Tibial nerve (tissue), 4 donors: ENCODE results near the gene USP44. TPM values are rescaled to one million over a fixed set of nuclear protein-coding genes. Genes with fewer than 3 reads are reported as not detected.

Experiments
- DNase-seq, 2 donors: peaks; one replicate each; pipeline ENCODE4 v3.0.0-alpha.2; 2019; ENCODE audit warnings: low spot score in 2 of 2
- H3K27ac ChIP-seq, 4 donors: fragments of 200-600 bp; sonication (generic) in 3 of 4; one replicate each; pipeline ENCODE4 v1.5.1; 2017 to 2019; ENCODE audit warnings: mild to moderate bottlenecking in 1 of 4
- H3K27me3 ChIP-seq, 2 donors: fragments of 200-600 bp; sonication (generic) in 1 of 2; one replicate each; pipeline versions ENCODE4 v1.5.1 to v1.6.0; 2017 to 2019
- H3K36me3 ChIP-seq, 3 donors: fragments of 200-600 bp; sonication (generic); one replicate each; pipeline ENCODE4 v1.5.1; 2018 to 2019
- H3K4me1 ChIP-seq, 4 donors: fragments of 200-600 bp; sonication (generic) in 3 of 4; one replicate each; pipeline ENCODE4 v1.5.1; 2017 to 2019
- H3K4me3 ChIP-seq, 4 donors: fragments of 200-600 bp; sonication (generic) in 3 of 4; one replicate each; pipeline ENCODE4 v1.5.1; 2017 to 2019; ENCODE audit warnings: mild to moderate bottlenecking in 1 of 4, moderate library complexity in 1 of 4
- H3K9me3 ChIP-seq, 4 donors: fragments of 200-600 bp; sonication (generic) in 3 of 4; one replicate each; pipeline ENCODE4 v1.5.1; 2017 to 2019
- CTCF ChIP-seq, 5 experiments: fragments of 200-600 bp in 3 of 5; fragments of 450-650 bp in 2 of 5; sonication (generic) in 3 of 5; IDR thresholded peaks; one replicate each; pipeline ENCODE4 v1.5.1; 2016 to 2019; ENCODE audit warnings: antibody characterized with exemption in 5 of 5, mild to moderate bottlenecking in 3 of 5, moderate library complexity in 2 of 5
- EP300 ChIP-seq, 2 donors: sonication (generic); formaldehyde crosslinking; IDR thresholded peaks; one replicate each; pipeline ENCODE4 v1.6.1; 2017; ENCODE audit warnings: antibody characterized with exemption in 2 of 2, mild to moderate bottlenecking in 1 of 2
- POLR2A ChIP-seq, 2 donors: fragments of 450-650 bp; IDR thresholded peaks; one replicate each; pipeline ENCODE4 v1.6.1; 2017; ENCODE audit warnings: antibody characterized with exemption in 2 of 2, mild to moderate bottlenecking in 2 of 2, moderate library complexity in 2 of 2
- WGBS, 2 donors: methylation state at CpG; one replicate each; pipeline ENCODE4 v1.1.5; 2018; 5-methylcytosine and 5-hydroxymethylcytosine counted together
- total RNA-seq, 4 donors: library from RNA; depleted of rRNA; stranded (reverse); fragments of >200 nt; gene quantifications; one replicate each; pipeline ENCODE4 v1.1.0, GENCODE V29; 2016

USP44 gene
- total RNA-seq, 4 donors from 2014 or later: 9.2 to 25.5 (median 12.3) TPM

DNA sequence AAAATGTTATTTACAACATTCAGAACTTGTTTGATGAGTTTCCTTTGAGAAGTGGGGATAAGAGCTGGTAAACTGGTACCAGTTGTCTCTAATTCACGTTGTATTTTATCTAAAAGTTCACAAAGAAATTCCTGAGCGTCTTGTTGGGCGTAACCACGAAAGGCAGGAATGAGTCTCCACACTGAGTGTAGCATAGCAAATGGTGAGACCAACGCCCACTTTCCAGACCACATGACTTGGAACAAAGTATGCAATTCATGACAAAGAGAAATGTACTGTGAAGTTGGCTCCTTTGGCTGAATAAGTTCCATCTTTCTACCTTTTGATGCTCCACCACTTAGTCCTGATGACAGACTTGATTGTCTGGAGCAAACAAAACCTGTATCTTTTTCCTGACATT, 18.4 kb downstream of the USP44 start:
- Histone ChIP-seq H3K9me3 (no peaks in the 10 kb centered on the region), H3K4me1 (peaks cover 0 to 11% (median 0%) of the 10 kb centered on the region in 4 donors), H3K36me3 (peaks cover 0 to 4% (median 0%) of the 10 kb centered on the region in 3 donors), H3K27ac (no peak overlapping the region), H3K27me3 (no peaks in the 10 kb centered on the region), H3K4me3 (no peak overlapping the region)
- whole genome bisulfite sequencing, 2 donors: 38 to 47% methylated on average over 5 of the region's 5 CpGs
- DNase-seq: no peak
- TF ChIP-seq CTCF (IDR thresholded peaks at IDR 0.05) (no peak), EP300 (IDR thresholded peaks at IDR 0.05) (no peak), POLR2A (IDR thresholded peaks at IDR 0.05) (no peak)

DNA sequence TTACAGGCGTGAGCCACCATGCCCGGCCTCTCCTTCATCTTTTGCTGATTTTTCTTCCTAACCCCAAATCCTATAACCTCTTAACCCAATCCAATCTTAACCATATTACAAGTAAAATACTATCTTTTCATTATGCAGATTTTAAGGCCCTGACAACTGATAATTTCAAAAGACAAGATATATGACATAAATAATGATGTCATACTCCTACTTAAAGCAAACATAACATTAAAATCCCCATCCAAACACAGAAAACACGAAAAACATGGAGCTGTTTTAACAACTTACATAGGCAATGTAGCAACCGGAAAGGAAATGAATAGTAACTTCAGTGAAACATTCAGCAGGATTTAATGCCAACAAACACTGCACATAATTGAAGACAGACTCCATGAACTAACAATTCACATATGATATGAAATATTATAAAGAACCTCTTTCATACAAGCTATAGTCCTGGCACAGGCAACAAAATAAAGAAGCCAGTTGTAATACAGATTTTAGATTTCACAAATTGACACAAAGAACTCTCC, 21.5 kb downstream of the USP44 start:
- Histone ChIP-seq H3K36me3 (peaks cover 0 to 15% (median 0%) of the 10 kb centered on the region in 3 donors), H3K4me3 (no peak overlapping the region), H3K27me3 (no peaks in the 10 kb centered on the region), H3K9me3 (no peaks in the 10 kb centered on the region), H3K27ac (no peak overlapping the region), H3K4me1 (peaks cover 0 to 11% (median 0%) of the 10 kb centered on the region in 4 donors)
- WGBS, 2 donors: 51 to 52% methylated on average over 4 of the region's 4 CpGs
- DNase-seq: no peak
- no peak for TF ChIP-seq POLR2A (IDR thresholded peaks at IDR 0.05)

DNA sequence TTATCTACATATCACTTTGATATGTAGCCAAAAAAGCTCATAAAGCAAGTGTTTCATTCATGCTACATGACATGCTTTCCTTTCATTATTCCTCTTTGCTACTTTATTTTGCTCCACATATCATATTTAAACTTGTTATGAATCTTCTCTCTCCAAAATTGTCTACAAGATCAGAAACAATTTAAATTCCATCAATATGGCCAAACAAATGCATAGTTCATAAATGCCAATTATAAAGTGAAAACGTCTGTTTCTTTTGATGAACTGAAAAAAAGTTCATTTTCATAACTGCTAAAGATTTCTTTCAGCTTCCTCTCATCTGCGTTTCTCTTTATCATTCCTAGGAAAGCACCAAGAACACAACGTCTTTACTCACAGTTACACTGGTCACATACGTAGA, 22.8 kb downstream of the USP44 start:
- Histone ChIP-seq H3K9me3 (no peaks in the 10 kb centered on the region), H3K27me3 (no peaks in the 10 kb centered on the region), H3K27ac (no peak overlapping the region), H3K36me3 (peaks cover 0 to 23% (median 0%) of the 10 kb centered on the region in 3 donors), H3K4me3 (no peak overlapping the region), H3K4me1 (peaks cover 0 to 11% (median 0%) of the 10 kb centered on the region in 4 donors)
- TF ChIP-seq EP300 (IDR thresholded peaks at IDR 0.05) (no peak), CTCF (IDR thresholded peaks at IDR 0.05) (no peak), POLR2A (IDR thresholded peaks at IDR 0.05) (no peak)
- no peak for DNase-seq
- WGBS, 2 donors: 66% methylated on average over 4 of the region's 4 CpGs

- H3K27me3 ChIP-seq: no peaks in the 10 kb centered on the region
- H3K4me1 ChIP-seq: no peaks in the 10 kb centered on the region
- DNase-seq: no peak
- WGBS, 2 donors: 89 to 93% methylated on average over 8 of the region's 8 CpGs
- no peaks in the 10 kb centered on the region for H3K9me3 ChIP-seq
- TF ChIP-seq POLR2A (IDR thresholded peaks at IDR 0.05) (no peak), EP300 (IDR thresholded peaks at IDR 0.05) (no peak), CTCF (IDR thresholded peaks at IDR 0.05) (no peak)
- H3K4me3 ChIP-seq: no peak overlapping the region
- H3K36me3 ChIP-seq: peaks cover 0 to 63% (median 5%) of the 10 kb centered on the region in 3 donors
- no peak overlapping the region for H3K27ac ChIP-seq
Observed at GRCh38 chr12:95522692-95523091, 28.6 kb downstream of the USP44 start.

GRCh38 chr12:95520816-95521215, 30.5 kb downstream of the USP44 start:
- TF ChIP-seq EP300 (IDR thresholded peaks at IDR 0.05): no peak
- no peak for TF ChIP-seq CTCF (IDR thresholded peaks at IDR 0.05)
- TF ChIP-seq POLR2A (IDR thresholded peaks at IDR 0.05): no peak
- Histone ChIP-seq H3K27me3 (no peaks in the 10 kb centered on the region), H3K27ac (no peak overlapping the region), H3K9me3 (no peaks in the 10 kb centered on the region), H3K4me1 (no peaks in the 10 kb centered on the region), H3K4me3 (no peak overlapping the region), H3K36me3 (peaks cover 0 to 56% (median 5%) of the 10 kb centered on the region in 3 donors)
- no peak for DNase-seq
- 91 to 94% methylated on average over 6 of the region's 6 CpGs for WGBS, 2 donors

- peaks cover 2 to 66% (median 5%) of the 10 kb centered on the region in 3 donors for H3K36me3 ChIP-seq
- TF ChIP-seq CTCF (IDR thresholded peaks at IDR 0.05) (no peak), EP300 (IDR thresholded peaks at IDR 0.05) (no peak), POLR2A (IDR thresholded peaks at IDR 0.05) (no peak)
- H3K4me1 ChIP-seq: no peaks in the 10 kb centered on the region
- no peak overlapping the region for H3K4me3 ChIP-seq
- no peaks in the 10 kb centered on the region for H3K9me3 ChIP-seq
- no peak overlapping the region for H3K27ac ChIP-seq
- no peaks in the 10 kb centered on the region for H3K27me3 ChIP-seq
- DNase-seq: no peak
Observed at GRCh38 chr12:95518944-95519343, 32.3 kb downstream of the USP44 start.
